HK-2 (cell line): ENCODE data around the gene SYNJ2.

ENCODE experiments used
- DNase-seq: peaks from one replicate; pipeline ENCODE4 v3.0.0-alpha.2; 2018; ENCODE audit not compliant: unreplicated experiment

The SYNJ2 gene

GRCh38 chr6:157982102-157982562, 469 bp downstream of the SYNJ2 start:
- peak; percentile 42 for DNase-seq

- DNase-seq = no peak
Measured at GRCh38 chr6:157982563-157983405, 1.1 kb downstream of the SYNJ2 start.

GRCh38 chr6:157983406-157984119, 1.9 kb downstream of the SYNJ2 start:
- DNase-seq = no peak

- DNase-seq = no peak
Measured at GRCh38 chr6:157984128-157984527, 2.5 kb downstream of the SYNJ2 start.

- DNase-seq = no peak
Measured at GRCh38 chr6:157984686-157985225, 3.1 kb downstream of the SYNJ2 start.

- DNase-seq = no peak
Measured at GRCh38 chr6:157985378-157986155, 3.9 kb downstream of the SYNJ2 start.

- DNase-seq = no peak
Measured at GRCh38 chr6:157987788-157988699, 6.4 kb downstream of the SYNJ2 start.

- no peak for DNase-seq
Measured at GRCh38 chr6:157988700-157989063, 7.0 kb downstream of the SYNJ2 start.

- peak; percentile 66 for DNase-seq
Measured at GRCh38 chr6:157989541-157990289, 8.1 kb downstream of the SYNJ2 start.

GRCh38 chr6:157990321-157991066, 8.8 kb downstream of the SYNJ2 start:
- no peak for DNase-seq

GRCh38 chr6:157991067-157991432, 9.4 kb downstream of the SYNJ2 start:
- DNase-seq = no peak

GRCh38 chr6:157993076-157993475, 11.4 kb downstream of the SYNJ2 start:
- no peak for DNase-seq

GRCh38 chr6:157994125-157994795, 12.6 kb downstream of the SYNJ2 start:
- no peak for DNase-seq

GRCh38 chr6:157995458-157995857, 13.8 kb downstream of the SYNJ2 start:
- no peak for DNase-seq

GRCh38 chr6:157996201-157996712, 14.6 kb downstream of the SYNJ2 start:
- no peak for DNase-seq

GRCh38 chr6:157996918-157997702, 15.4 kb downstream of the SYNJ2 start:
- no peak for DNase-seq

GRCh38 chr6:157997893-157998608, 16.4 kb downstream of the SYNJ2 start:
- no peak for DNase-seq
